WERI-Rb-1 (cell line): Measurements from ENCODE around the gene SORD.

ENCODE experiments used
- DNase-seq: peaks from one replicate; pipeline ENCODE4 v3.0.0-alpha.2; 2020
- H3K27ac ChIP-seq: fragments of 250-450 bp; sonication (Bioruptor Pico); 2 replicates; pipeline ENCODE4 v1.5.1; 2020; ENCODE audit warnings: mild to moderate bottlenecking, moderate library complexity
- H3K27me3 ChIP-seq: fragments of 250-450 bp; sonication (Bioruptor Pico); 2 replicates; pipeline ENCODE4 v1.5.1; 2021; ENCODE audit warnings: mild to moderate bottlenecking, low read depth, moderate library complexity; ENCODE audit not compliant: insufficient read depth, severe bottlenecking
- H3K36me3 ChIP-seq: fragments of 250-450 bp; sonication (Bioruptor Pico); 2 replicates; pipeline ENCODE4 v1.5.1; 2020; ENCODE audit warnings: mild to moderate bottlenecking, moderate library complexity
- H3K4me3 ChIP-seq: 2 replicates; pipeline ENCODE4 v1.5.1; 2011; ENCODE audit warnings: low read depth, mild to moderate bottlenecking, control low read depth, low read length
- H3K9me3 ChIP-seq: fragments of 250-450 bp; sonication (Bioruptor Pico); 2 replicates; pipeline ENCODE4 v1.5.1; 2021; ENCODE audit warnings: mild to moderate bottlenecking, moderate library complexity; ENCODE audit not compliant: severe bottlenecking
- TF ChIP-seq, protein P1 (sequence below): IDR thresholded peaks from 2 replicates; pipeline ENCODE4 v1.5.1; 2011; ENCODE audit warnings: low read depth, mild to moderate bottlenecking, control low read depth, inconsistent platforms, low read length

The SORD gene

DNA sequence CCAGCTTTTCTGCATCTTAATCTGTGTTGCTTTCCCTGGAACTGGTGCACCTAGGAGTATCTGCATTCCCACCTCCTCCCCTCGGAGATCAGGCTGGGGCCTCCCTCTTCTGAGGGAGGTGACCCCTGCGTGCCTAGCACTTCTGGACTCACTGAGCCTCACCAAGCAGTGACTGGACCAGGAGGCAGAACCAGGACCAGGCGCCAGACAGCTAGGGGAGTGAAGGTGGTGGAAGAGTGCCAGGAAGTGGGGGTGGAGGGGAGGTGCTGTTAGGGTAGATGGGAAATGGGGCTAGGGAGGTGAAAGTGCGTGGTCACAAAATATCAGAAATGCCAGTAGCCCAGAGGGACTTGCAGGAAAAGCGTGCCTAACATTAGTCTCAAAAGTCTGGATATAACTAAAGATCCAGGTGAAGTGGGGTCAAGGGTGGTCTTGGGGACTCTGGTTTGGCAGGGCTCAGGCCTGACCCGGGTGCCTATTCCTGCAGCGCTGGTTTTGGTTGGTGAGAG lies 92.4 kb downstream of the SORD start:
- no peak overlapping the region for H3K27ac ChIP-seq
- no peak overlapping the region for H3K4me3 ChIP-seq
- H3K9me3 ChIP-seq: no peaks in the 10 kb centered on the region
- no peak for DNase-seq
- no peaks in the 10 kb centered on the region for H3K36me3 ChIP-seq
- TF ChIP-seq, protein P1, sequence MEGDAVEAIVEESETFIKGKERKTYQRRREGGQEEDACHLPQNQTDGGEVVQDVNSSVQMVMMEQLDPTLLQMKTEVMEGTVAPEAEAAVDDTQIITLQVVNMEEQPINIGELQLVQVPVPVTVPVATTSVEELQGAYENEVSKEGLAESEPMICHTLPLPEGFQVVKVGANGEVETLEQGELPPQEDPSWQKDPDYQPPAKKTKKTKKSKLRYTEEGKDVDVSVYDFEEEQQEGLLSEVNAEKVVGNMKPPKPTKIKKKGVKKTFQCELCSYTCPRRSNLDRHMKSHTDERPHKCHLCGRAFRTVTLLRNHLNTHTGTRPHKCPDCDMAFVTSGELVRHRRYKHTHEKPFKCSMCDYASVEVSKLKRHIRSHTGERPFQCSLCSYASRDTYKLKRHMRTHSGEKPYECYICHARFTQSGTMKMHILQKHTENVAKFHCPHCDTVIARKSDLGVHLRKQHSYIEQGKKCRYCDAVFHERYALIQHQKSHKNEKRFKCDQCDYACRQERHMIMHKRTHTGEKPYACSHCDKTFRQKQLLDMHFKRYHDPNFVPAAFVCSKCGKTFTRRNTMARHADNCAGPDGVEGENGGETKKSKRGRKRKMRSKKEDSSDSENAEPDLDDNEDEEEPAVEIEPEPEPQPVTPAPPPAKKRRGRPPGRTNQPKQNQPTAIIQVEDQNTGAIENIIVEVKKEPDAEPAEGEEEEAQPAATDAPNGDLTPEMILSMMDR: no peak
- peaks cover 45% of the 10 kb centered on the region for H3K27me3 ChIP-seq

DNA sequence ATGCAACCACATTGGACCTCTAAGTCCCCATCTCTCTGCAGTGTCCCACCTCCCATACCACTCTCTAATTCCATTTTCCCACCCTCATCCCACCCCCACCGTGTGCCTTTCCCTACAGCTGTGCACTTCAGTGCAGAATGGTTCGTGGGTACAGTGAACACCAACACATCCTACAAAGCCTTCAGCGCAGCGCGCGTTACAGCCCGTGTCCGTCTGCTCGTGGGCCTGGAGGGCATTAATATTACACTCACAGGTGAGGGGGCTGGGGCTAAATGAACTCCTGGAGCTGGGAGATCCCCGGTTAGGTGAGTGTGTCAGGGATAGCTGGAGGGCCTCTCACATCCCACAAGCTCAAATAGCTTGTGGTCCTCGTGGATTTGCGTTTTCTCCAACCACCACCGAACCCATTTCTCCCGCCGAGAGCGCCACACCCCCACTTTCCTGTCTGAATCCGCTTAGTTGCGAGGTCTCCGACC lies 93.0 kb downstream of the SORD start:
- DNase-seq: no peak
- H3K27ac ChIP-seq: no peak overlapping the region
- H3K4me3 ChIP-seq: no peak overlapping the region
- TF ChIP-seq, protein P1: no peak
- H3K9me3 ChIP-seq: no peaks in the 10 kb centered on the region
- no peaks in the 10 kb centered on the region for H3K36me3 ChIP-seq
- H3K27me3 ChIP-seq: peaks cover 43% of the 10 kb centered on the region

DNA sequence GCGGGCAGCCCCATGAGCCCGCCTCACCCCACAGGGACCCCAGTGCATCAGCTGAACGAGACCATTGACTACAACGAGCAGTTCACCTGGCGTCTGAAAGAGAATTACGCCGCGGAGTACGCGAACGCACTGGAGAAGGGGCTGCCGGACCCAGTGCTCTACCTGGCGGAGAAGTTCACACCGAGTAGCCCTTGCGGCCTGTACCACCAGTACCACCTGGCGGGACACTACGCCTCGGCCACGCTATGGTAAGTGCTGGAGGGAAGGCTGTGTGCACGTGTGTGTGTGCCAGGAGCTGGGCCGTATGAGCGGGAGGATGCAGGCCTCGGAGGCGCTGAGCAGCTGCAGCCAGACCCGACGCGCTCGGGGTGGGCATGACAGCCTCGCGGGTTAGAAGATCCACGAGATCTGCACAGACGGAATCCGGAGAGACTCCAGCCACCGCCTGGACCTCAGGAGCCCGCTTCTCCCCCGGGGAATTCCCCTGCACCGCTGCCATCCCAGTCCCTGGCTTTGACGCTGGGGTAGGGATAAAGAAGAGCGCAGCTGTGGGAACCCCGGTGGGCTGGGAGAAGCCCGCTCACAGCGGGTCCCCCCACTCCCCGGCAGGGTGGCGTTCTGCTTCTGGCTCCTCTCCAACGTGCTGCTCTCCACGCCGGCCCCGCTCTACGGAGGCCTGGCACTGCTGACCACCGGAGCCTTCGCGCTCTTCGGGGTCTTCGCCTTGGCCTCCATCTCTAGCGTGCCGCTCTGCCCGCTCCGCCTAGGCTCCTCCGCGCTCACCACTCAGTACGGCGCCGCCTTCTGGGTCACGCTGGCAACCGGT lies 93.7 kb downstream of the SORD start:
- no peak for DNase-seq
- Histone ChIP-seq H3K9me3 (no peaks in the 10 kb centered on the region), H3K4me3 (no peak overlapping the region), H3K36me3 (no peaks in the 10 kb centered on the region), H3K27ac (no peak overlapping the region), H3K27me3 (peaks cover 40% of the 10 kb centered on the region)
- TF ChIP-seq, protein P1: no peak

DNA sequence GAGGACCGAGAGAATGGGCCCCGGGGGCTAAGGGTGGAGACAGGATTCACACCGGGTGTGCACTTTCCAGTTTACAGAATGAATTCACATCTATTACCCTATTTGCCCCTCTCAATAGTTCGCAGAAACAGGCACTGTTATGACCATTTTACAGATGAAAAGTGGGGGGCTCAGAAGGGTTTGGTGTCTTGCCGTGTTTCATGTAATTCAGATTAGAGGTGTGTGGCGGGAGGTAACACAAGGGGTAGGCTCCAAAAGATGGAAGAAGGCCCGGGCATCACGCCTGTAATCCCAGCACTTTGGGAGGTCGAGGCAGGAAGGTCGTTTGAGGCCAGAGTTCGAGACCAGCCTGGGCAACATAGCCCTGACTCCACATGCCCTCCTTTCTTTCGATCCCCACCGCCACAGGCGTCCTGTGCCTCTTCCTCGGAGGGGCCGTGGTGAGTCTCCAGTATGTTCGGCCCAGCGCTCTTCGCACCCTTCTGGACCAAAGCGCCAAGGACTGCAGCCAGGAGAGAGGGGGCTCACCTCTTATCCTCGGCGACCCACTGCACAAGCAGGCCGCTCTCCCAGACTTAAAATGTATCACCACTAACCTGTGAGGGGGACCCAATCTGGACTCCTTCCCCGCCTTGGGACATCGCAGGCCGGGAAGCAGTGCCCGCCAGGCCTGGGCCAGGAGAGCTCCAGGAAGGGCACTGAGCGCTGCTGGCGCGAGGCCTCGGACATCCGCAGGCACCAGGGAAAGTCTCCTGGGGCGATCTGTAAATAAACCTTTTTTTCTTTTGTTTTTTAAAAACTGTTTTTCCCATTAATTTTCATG lies 94.5 kb downstream of the SORD start:
- no peak for DNase-seq
- no peak overlapping the region for H3K27ac ChIP-seq
- no peaks in the 10 kb centered on the region for H3K9me3 ChIP-seq
- H3K36me3 ChIP-seq: no peaks in the 10 kb centered on the region
- no peak overlapping the region for H3K4me3 ChIP-seq
- TF ChIP-seq, protein P1: no peak
- H3K27me3 ChIP-seq: peaks cover 31% of the 10 kb centered on the region

DNA sequence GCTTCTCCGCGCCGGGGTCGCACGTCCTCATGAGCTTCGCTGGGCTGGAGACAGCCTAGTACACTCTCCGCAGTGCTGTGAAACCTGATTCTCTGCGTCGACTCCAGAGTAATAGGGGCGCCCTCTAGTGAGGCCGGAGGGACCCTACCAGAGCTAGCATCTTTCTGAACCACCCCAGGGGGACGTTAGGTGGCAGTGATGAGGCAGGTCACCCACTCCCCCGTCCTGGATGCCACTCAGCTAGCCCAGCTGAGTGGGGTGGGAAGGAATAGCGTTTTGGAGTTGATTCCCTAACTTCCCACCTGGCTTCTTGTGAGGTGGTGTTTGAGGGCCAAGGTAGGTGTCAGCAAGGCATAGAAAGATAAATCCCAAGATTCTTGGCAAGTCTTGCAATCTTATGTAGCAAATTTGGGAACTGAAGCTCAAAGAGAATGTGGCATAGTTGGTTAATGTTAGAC lies 95.2 kb downstream of the SORD start:
- Histone ChIP-seq H3K27ac (no peak overlapping the region), H3K4me3 (no peak overlapping the region), H3K9me3 (no peaks in the 10 kb centered on the region), H3K27me3 (peaks cover 25% of the 10 kb centered on the region), H3K36me3 (no peaks in the 10 kb centered on the region)
- peak; percentile 90 for DNase-seq
- TF ChIP-seq, protein P1: peak; percentile 98
